IPS-11a (cell line): ENCODE data around the gene LIMS2.

Source experiments
- H3K4me3 ChIP-seq: one replicate; pipeline ENCODE4 v1.5.1; 2013; ENCODE audit warnings: low read depth, low read length, control low read depth

The LIMS2 gene

GRCh38 chr2:127701193-127701650 is 25.9 kb upstream of the LIMS2 start, which contains the start of gene SFT2D3:
SFT2D3 (plus strand) TSS chr2:127701497; CDS start chr2:127701529, 32 bp downstream.
- peak within 1 kb of the TSS; percentile 71 for H3K4me3 ChIP-seq

DNA sequence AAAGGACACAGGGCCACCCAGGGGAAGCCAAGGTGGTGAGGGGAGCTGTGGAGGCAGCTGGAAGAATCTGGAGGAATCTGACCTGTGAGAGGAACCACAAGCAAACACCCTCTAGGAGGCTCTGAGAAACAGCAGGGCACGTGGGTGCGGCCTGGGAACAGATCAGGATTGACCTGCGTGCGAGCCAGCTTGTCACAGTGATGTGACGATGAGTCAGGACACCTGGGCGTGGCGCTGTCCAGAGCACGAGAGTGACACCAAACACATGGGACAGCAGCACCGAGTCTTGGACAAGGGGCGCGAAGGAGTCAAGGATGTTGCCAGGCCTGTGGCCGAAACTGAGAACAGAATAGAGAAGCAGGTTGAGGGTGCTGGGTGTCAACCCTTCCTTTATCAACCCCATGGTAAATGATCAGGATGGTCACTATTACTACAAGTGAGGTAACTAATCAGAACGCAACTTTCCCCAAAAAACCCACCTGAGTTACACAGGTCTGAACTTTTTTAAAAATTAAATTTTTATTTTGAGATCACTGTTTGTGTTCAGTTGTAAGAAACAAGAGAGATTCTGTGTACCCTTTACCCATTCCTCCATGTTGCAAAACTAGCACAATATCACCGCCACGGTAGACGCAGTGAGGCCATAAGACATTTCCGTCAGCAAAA is 25.3 kb upstream of the LIMS2 start:
- peak overlapping the region; percentile 71 for H3K4me3 ChIP-seq

GRCh38 chr2:127698553-127699355 is 23.4 kb upstream of the LIMS2 start:
- no peak overlapping the region for H3K4me3 ChIP-seq

- no peak overlapping the region for H3K4me3 ChIP-seq
These were observed 22.3 kb upstream of the LIMS2 start for GRCh38 chr2:127697482-127698180.

GRCh38 chr2:127695491-127696472 is 20.5 kb upstream of the LIMS2 start:
- no peak overlapping the region for H3K4me3 ChIP-seq

GRCh38 chr2:127694986-127695385 is 19.7 kb upstream of the LIMS2 start:
- H3K4me3 ChIP-seq: no peak overlapping the region

DNA sequence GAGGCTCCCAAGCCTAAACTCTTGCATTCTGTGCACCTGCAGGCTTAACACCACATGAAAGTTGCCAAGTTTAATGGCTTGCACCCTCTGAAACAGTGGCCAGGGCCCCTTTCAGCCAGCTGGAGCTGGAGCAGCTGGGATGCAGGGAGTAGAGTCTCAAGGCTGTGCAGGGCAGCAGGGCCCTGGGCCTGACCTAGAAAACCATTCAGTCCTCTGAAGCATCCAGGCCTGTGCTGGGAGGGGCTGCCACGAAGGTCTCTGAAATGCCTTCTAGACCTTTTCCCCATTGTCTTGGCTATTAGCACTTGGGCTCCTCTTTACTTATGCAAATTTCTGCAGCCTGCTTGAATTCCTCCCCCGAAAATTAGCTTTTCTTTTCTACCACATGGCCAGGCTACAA is 15.4 kb upstream of the LIMS2 start:
- no peak overlapping the region for H3K4me3 ChIP-seq

GRCh38 chr2:127688405-127688804 is 13.1 kb upstream of the LIMS2 start:
- H3K4me3 ChIP-seq: no peak overlapping the region

DNA sequence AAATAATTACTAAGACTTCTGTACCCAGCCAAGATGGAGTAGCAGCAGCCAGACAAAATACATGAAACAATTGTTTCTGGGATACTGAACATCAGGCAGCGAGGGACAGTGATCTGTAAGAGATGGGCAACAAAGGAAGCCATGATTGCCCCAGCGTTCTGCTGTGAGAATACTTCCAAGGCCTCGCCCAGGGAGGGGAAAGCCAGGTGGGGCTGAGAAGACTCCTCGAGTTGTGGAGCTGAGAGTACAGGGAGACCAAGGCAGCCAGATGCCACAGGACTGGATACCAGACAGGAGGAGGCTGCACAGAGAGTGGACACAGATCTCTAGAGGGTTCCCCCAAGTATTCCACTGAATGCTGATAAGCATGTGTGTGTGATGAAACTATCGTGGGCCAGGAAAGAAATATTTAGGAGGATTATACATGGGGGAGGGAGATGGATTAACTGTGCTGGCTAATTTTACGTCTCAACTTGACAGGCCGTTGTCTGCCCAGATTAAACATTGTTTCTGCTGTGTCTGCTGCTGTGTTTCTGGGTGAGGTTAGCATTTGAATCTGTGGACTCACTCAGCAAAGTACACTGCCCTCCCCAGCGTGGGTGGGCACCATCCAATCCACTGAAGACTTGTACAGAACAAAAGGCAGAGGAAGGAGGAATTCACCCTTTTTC is 10.2 kb upstream of the LIMS2 start:
- no peak overlapping the region for H3K4me3 ChIP-seq

DNA sequence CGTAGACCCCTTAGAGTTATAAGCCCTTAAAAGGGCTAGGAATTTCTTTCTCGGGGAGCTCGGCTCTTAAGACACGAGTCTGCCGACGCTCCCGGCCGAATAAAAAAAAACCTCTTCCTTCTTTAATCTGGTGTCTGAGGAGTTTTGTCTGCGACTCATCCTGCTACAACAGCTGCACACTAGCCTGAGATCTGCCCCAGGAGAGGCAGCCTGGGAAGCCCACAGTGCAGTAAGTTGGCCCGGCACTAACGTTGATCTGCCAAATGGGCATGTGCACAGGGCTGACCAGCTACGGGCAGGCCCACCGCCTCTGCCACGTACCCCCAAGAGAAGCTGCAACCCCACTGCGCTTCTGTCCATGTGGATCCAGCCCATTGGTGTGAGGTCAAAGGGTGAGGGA is 8.4 kb upstream of the LIMS2 start:
- H3K4me3 ChIP-seq: no peak overlapping the region

DNA sequence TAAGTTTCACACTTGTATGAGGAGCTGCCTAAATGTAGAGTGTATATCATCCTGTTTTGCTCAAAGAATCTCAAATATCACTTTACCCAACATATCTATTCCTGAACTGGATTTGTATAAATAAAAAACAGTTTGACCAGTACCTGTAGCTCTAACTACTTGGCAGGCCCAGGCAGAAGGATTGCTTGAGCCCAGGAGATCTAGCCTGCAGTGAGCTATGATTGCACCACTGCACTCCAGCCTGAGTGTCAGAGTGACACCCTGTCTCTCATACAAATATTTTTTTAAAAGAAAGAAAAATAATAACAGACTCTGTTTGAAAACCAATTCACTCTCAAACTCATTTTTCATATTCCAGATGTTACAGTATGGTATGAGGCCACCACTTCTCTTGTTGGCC is 7.7 kb upstream of the LIMS2 start:
- no peak overlapping the region for H3K4me3 ChIP-seq

- H3K4me3 ChIP-seq: no peak overlapping the region
These were observed 6.9 kb upstream of the LIMS2 start for GRCh38 chr2:127681976-127682857.

DNA sequence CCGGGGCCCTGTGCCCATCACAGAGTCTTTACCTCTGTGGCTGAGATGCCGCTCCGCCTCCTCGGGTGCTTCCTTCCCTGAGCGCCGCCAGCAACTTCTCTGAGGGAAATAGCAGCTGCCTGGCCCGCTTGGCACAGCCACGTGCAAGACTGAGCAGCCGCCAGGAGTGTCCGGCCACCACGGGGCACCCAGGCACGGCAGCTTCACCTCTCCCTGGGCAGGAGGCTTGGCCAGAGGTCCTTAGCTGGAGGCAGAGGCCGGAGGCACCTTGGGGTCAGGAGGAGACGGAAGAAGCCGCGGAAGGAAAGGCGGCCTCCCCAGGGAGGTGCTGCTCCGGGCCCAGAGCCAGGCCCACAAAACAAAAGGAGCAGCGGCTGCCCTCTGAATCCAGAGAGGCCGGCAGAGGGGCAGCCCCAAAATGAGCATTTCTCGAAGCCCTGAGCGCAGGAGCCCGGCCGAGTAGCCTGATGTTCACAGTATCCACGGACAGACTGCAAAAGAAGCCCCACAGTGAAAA is 6.0 kb upstream of the LIMS2 start:
- H3K4me3 ChIP-seq: no peak overlapping the region

- no peak overlapping the region for H3K4me3 ChIP-seq
These were observed 5.5 kb upstream of the LIMS2 start for GRCh38 chr2:127680706-127681287.

DNA sequence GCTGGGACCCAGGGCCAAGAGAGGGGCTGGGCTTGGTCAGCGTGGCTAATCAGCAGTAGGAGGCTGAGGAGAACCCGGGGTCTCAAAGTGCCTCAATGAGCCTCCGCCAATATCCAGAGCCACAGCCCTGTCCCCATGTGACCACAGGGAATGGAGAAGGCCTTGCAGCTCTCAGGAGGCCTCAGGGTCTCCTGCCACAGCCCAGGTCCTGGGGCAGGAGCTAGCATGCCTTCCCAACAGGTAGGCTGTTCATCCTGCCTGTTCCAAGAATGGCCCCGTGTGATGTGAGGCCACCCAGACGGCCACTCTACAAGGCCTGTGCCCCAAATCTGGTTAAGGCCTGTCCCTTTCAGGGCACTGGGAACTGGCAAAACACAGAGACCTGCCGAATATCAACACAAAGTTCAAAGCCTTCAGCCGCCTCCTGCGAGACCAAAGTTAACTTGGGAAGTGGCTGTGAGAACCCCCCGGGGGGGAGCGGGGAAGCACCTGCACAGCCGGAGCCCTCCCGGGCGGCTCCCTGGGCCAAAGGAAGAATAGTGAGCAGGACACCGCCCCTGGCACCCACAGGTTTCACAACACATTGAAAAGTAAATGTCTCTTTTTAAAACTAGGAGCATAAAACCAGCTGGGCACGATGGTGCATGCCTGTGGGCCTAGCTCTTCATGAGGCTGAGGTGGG is 4.5 kb upstream of the LIMS2 start:
- H3K4me3 ChIP-seq: no peak overlapping the region

GRCh38 chr2:127678991-127679390 is 3.7 kb upstream of the LIMS2 start:
- H3K4me3 ChIP-seq: no peak overlapping the region

DNA sequence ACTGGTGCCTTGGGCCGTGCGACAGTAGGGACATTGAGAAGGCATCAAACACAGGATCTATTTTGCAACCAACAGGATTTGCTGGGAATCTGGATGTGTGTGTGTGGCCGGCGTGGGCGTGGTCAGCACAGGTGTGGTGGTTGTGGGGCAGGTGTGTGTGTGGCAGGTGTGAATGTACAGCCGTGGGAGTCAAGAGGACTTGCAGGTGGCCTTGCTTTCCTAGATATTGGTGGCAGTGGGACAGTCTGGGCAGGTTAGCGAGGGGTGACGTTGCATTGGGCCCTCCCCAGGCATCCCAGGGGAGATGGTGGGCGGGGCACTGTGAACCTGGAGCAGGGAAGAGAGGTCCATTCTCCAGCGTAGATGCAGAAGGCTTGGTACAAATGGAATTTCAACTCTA is 3.2 kb upstream of the LIMS2 start:
- no peak overlapping the region for H3K4me3 ChIP-seq

GRCh38 chr2:127676906-127677305 is 1.6 kb upstream of the LIMS2 start:
- H3K4me3 ChIP-seq: no peak overlapping the region
